Activated naive CD8-positive, alpha-beta T cell treated with anti-CD3 and anti-CD28 coated beads, Interleukin-2, amount 10 ng/mL, durations not matched to agents 7 days and 5 days (primary cell): ENCODE data around the gene DYNLT4. TPM values are rescaled to one million over a fixed set of nuclear protein-coding genes. Genes with fewer than 3 reads are reported as not detected.
A peak's percentile ranks its signal among the peaks of the same experiment; 100 is the strongest.
"Not testable (repeated sequence)": the region's sequence is repeated elsewhere in the genome, so short reads cannot be mapped to it uniquely, and the experiment has no call there.

Experiments used
- ATAC-seq: fragments of 150-1000 bp; cut with Tn5 transposase; one replicate; pipeline ENCODE4 v1.10.0; 2021; ENCODE audit warnings: low read depth, moderate library complexity
- POLR2A ChIA-PET: fragments of 350-600 bp; sonication (Branson Sonifier 250); formaldehyde crosslinking; loops from one replicate; lab custom pipeline; 2021; ENCODE audit warnings: antibody characterized with exemption; lab: Charles Lee
- DNase-seq: peaks from one replicate; pipeline ENCODE4 v3.0.0; 2021
- H3K27ac Mint-ChIP-seq: one replicate; pipeline ENCODE4 v1.8.0; 2022; ENCODE audit warnings: mild to moderate bottlenecking, mixed read lengths
- H3K27me3 Mint-ChIP-seq: one replicate; pipeline ENCODE4 v1.8.0; 2022; ENCODE audit warnings: mild to moderate bottlenecking, moderate library complexity, mixed read lengths
- H3K36me3 Mint-ChIP-seq: one replicate; pipeline ENCODE4 v1.8.0; 2021; ENCODE audit warnings: mild to moderate bottlenecking, mixed read lengths
- H3K4me1 Mint-ChIP-seq: one replicate; pipeline ENCODE4 v1.8.0; 2021; ENCODE audit warnings: mixed read lengths
- H3K4me3 Mint-ChIP-seq: one replicate; pipeline ENCODE4 v1.8.0; 2022; ENCODE audit warnings: mild to moderate bottlenecking, moderate library complexity, mixed read lengths
- H3K9me3 Mint-ChIP-seq: one replicate; pipeline ENCODE4 v1.8.0; 2021; ENCODE audit warnings: mixed read lengths
- total RNA-seq, 2 experiments: library from RNA; stranded (reverse); gene quantifications; one replicate each; pipeline ENCODE4 v1.2.3, GENCODE V29; 2021

Gene DYNLT4
- total RNA-seq, 2 experiments from 2014 or later = 0.43 to 0.97 TPM

GRCh38 chr1:44777969-44778635 is 29.0 kb downstream of the DYNLT4 start:
- Mint-ChIP-seq H3K36me3 (peaks cover 43% of the 10 kb centered on the region), H3K27ac (no peak overlapping the region), H3K4me3 (peak overlapping the region; percentile 91), H3K27me3 (no peaks in the 10 kb centered on the region), H3K9me3 (no peaks in the 10 kb centered on the region), H3K4me1 (peaks cover 24% of the 10 kb centered on the region)
- no peak for DNase-seq
- POLR2A ChIA-PET = interaction anchor here (1.0 to 4.9 kb wide), 7 partner anchors 8 to 56 kb away, joined by 3 to 64 read pairs (median 6); partner anchors contain the start of genes BEST4 and RNU5D-1
- no peak for ATAC-seq

- Mint-ChIP-seq H3K27me3 (no peaks in the 10 kb centered on the region), H3K4me3 (peak overlapping the region; percentile 91), H3K36me3 (peaks cover 41% of the 10 kb centered on the region), H3K27ac (peak overlapping the region; percentile 77), H3K4me1 (peaks cover 24% of the 10 kb centered on the region), H3K9me3 (no peaks in the 10 kb centered on the region)
- POLR2A ChIA-PET = interaction anchor here (1.0 to 4.9 kb wide), 8 partner anchors 8 to 234 kb away, joined by 3 to 64 read pairs (median 14); partner anchors contain the start of genes BEST4, HECTD3, RNU5D-1 and UROD
- DNase-seq (no peak), ATAC-seq (no peak)
Observed at GRCh38 chr1:44777547-44777946, 29.6 kb downstream of the DYNLT4 start.

DNA sequence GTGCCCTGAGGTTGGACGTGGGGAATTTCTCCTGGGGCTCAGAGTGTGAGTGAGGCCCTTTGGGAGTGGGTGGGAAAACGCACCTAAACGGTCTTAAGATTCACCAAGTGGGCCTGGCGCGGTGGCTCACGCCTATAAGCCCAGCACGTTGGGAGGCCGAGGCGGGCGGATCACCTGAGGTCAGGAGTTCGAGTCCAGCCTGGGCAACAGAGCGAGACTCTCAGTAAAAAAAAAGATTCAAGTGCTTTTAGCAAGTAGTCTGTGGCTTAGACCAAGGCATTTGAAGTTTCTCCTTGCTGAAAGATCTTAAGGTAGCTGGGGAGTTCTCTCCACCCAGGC is 30.5 kb downstream of the DYNLT4 start:
- Mint-ChIP-seq H3K4me3 (peak overlapping the region; percentile 91), H3K36me3 (peaks cover 40% of the 10 kb centered on the region), H3K9me3 (no peaks in the 10 kb centered on the region)

DNA sequence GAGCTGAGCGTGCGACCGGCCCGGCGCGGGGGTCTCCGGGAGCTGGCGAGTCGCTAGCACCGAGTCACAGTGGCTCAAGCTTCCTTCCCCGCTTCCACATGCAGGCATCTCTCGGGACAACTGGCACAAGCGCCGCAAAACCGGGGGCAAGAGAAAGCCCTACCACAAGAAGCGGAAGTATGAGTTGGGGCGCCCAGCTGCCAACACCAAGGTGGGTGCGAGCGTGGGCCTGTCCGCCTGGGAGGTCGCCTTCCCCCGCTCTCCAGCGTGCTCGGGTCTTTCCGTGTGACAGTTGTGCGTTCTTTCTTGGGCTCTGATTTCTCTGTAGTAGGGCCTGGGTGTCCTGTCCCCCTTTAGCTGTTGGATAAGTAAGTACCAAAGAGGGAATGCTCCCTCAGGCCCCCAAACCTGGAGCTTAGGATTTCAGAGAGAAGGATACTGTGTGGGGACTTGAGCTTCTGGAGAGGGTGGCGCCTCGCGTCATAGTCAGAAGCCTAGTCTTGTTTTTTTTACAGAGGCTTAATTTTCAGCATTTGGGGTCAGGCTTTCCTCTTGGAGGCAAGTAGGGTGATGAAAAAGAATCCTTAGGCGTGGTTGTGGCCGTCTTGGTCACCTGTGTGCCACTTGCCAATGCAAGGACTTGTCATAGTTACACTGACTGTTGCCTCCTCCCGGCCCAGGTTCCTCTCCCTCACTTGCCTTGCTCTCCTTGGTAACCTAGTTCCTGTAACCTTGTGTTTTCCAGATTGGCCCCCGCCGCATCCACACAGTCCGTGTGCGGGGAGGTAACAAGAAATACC is 31.0 kb downstream of the DYNLT4 start:
- Mint-ChIP-seq H3K4me3 (peak overlapping the region; percentile 91), H3K36me3 (peaks cover 38% of the 10 kb centered on the region), H3K27ac (peak overlapping the region; percentile 90), H3K27me3 (no peaks in the 10 kb centered on the region), H3K4me1 (peaks cover 24% of the 10 kb centered on the region), H3K9me3 (no peaks in the 10 kb centered on the region)
- POLR2A ChIA-PET = interaction anchor here (0.8 to 4.9 kb wide), 26 partner anchors 10 to 910 kb away, joined by 3 to 65 read pairs (median 14); partner anchors contain the start of genes ARMH1, BEST4, BTBD19 and DYNLT4
- peak; percentile 26 for ATAC-seq
- DNase-seq = no peak

More for the DNA sequence above, 30.5 kb downstream of the DYNLT4 start:
- Mint-ChIP-seq H3K4me1 (peaks cover 24% of the 10 kb centered on the region), H3K27ac (peak overlapping the region; percentile 90), H3K27me3 (no peaks in the 10 kb centered on the region)
- ATAC-seq (no peak), DNase-seq (no peak)
- POLR2A ChIA-PET = interaction anchor here (0.8 to 4.9 kb wide), 20 partner anchors 9 to 910 kb away, joined by 3 to 65 read pairs (median 17); partner anchors contain the start of genes BEST4, BTBD19, DYNLT4 and GPBP1L1

DNA sequence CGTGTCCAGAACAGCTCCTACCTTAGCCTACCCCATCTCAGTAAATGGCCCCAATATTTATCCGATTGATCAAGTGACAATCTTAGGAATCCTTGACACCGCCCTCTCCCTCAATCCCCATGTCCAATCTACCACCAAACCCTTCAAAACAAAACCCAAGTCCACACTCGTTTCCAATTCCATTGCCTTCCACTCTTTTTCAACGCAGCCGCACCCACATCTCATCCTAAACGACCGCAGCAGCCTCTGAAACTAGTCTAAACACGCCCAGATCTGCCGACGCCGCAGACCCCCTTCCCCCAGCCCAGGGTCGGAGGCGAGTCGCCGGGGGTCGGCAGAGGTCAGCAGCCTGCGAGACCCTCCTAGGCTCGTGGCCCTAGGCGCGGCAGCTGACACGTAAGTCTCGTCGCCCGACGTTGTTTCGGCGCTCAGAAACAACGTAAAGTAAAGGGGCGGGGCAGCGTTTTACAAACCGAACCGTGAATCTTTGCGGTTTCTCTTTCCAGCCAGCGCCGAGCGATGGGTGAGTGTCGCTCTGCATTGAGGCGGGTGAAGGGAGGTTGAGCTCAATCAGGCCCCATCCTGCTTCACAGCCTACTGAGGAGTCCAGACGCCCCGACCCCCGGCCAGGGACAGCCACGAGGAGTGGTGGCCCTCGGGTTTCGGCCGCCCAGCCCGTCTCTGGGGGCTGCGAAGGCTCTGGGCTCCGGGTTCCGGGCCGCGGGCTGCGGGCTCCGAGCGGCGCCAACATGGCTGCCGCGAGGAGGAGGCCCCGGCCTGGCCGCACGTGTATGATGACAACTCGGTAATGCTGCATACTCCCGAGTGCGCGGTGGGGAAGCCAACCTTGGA is 31.8 kb downstream of the DYNLT4 start, which contains the start of gene RPS8:
RPS8 (plus strand) TSS at position 463 of the 852 bp plus-strand sequence; CDS start at position 520, 57 bp downstream.
- Mint-ChIP-seq H3K36me3 (peaks cover 35% of the 10 kb centered on the region), H3K4me1 (peaks cover 24% of the 10 kb centered on the region), H3K4me3 (peak within 1 kb of the TSS; percentile 91), H3K27me3 (no peaks in the 10 kb centered on the region), H3K27ac (peak within 1 kb of the TSS; percentile 96), H3K9me3 (no peaks in the 10 kb centered on the region)
- DNase-seq = peak; percentile 86
- POLR2A ChIA-PET = interaction anchor here (1.0 to 4.9 kb wide), 27 partner anchors 9 to 911 kb away, joined by 3 to 65 read pairs (median 13); partner anchors contain the start of genes ARMH1, BEST4, BTBD19 and DYNLT4
- peak; percentile 80 for ATAC-seq

GRCh38 chr1:44766421-44766820 is 40.7 kb downstream of the DYNLT4 start:
- not testable (repeated sequence) for ATAC-seq, H3K27ac Mint-ChIP-seq, H3K4me3 Mint-ChIP-seq, H3K4me1 Mint-ChIP-seq, H3K9me3 Mint-ChIP-seq, H3K27me3 Mint-ChIP-seq, DNase-seq
- peaks cover 38% of the 10 kb centered on the region for H3K36me3 Mint-ChIP-seq
- POLR2A ChIA-PET = interaction anchor here (0.5 to 2.5 kb wide), 9 partner anchors 8 to 574 kb away, joined by 3 to 21 read pairs (median 3); partner anchors contain the start of genes MUTYH, RPS8 and TOE1

GRCh38 chr1:44760876-44761275 is 46.3 kb downstream of the DYNLT4 start:
- H3K27me3 Mint-ChIP-seq = no peaks in the 10 kb centered on the region
- H3K4me1 Mint-ChIP-seq = peaks cover 8% of the 10 kb centered on the region
- POLR2A ChIA-PET = interaction anchor here (1.6 to 4.2 kb wide), 4 partner anchors 12 to 39 kb away, joined by 6 to 22 read pairs (median 8); partner anchors contain the start of genes RNU5D-1 and RPS8
- no peak for ATAC-seq
- no peak overlapping the region for H3K4me3 Mint-ChIP-seq
- DNase-seq = no peak
- H3K36me3 Mint-ChIP-seq = peaks cover 53% of the 10 kb centered on the region
- no peak overlapping the region for H3K27ac Mint-ChIP-seq
- H3K9me3 Mint-ChIP-seq = no peaks in the 10 kb centered on the region

- Mint-ChIP-seq H3K9me3 (no peaks in the 10 kb centered on the region), H3K4me1 (peaks cover 10% of the 10 kb centered on the region), H3K4me3 (no peak overlapping the region), H3K27me3 (no peaks in the 10 kb centered on the region), H3K27ac (no peak overlapping the region), H3K36me3 (peaks cover 59% of the 10 kb centered on the region)
- ATAC-seq (no peak), DNase-seq (no peak)
- POLR2A ChIA-PET = interaction anchor here (1.0 to 4.2 kb wide), 5 partner anchors 8 to 37 kb away, joined by 3 to 22 read pairs (median 6); partner anchors contain the start of genes RNU5D-1 and RPS8
Observed at GRCh38 chr1:44759077-44759476, 48.1 kb downstream of the DYNLT4 start.

GRCh38 chr1:44757420-44757819 is 49.7 kb downstream of the DYNLT4 start:
- Mint-ChIP-seq H3K27ac (peak overlapping the region; percentile 10), H3K36me3 (peaks cover 56% of the 10 kb centered on the region), H3K4me3 (no peak overlapping the region), H3K9me3 (no peaks in the 10 kb centered on the region), H3K27me3 (no peaks in the 10 kb centered on the region), H3K4me1 (peaks cover 16% of the 10 kb centered on the region)
- POLR2A ChIA-PET = interaction anchor here (0.9 to 2.3 kb wide), 3 partner anchors 17 to 26 kb away, joined by 3 to 9 read pairs (median 8); partner anchors contain the start of genes KIF2C, RNU5D-1 and RPS8
- ATAC-seq (peak; percentile 29), DNase-seq (no peak)

Other genes with a start within 250 kb of the DYNLT4 start
- 1 to 10 TPM; 4.2 to 4.7 TPM for gene TMEM53, start 132.9 kb downstream of the DYNLT4 start, total RNA-seq
- gene ARMH1, start 132.6 kb downstream of the DYNLT4 start, total RNA-seq = 100 to 1,000 TPM in 1 of 2 experiments, 10 to 100 TPM in 1; 95.7 to 105 TPM
- gene RNU5D-1, start 76.2 kb downstream of the DYNLT4 start, total RNA-seq = not detected
- 10 to 100 TPM; 76.5 to 87.7 TPM for gene KIF2C, start 67.5 kb downstream of the DYNLT4 start, total RNA-seq
- gene RPS8, start 31.8 kb downstream of the DYNLT4 start, total RNA-seq = 1,000 to 10,000 TPM; 1,522 to 1,548 TPM
- gene BEST4, start 19.2 kb downstream of the DYNLT4 start, total RNA-seq = 1 to 10 TPM; 1.3 to 1.6 TPM
- 10 to 100 TPM; 68.8 to 70.7 TPM for gene PLK3, start 7.0 kb downstream of the DYNLT4 start, total RNA-seq
- 1 to 10 TPM; 5.2 to 5.6 TPM for gene BTBD19, start 1.2 kb upstream of the DYNLT4 start, total RNA-seq
- gene PTCH2, start 35.9 kb upstream of the DYNLT4 start, total RNA-seq = 1 to 10 TPM; 1.0 to 1.6 TPM
- 10 to 100 TPM; 22.8 to 23.0 TPM for gene EIF2B3, start 179.2 kb upstream of the DYNLT4 start, total RNA-seq
- 10 to 100 TPM; 44.2 to 44.9 TPM for gene HECTD3, start 204.0 kb upstream of the DYNLT4 start, total RNA-seq
- gene UROD, start 204.9 kb upstream of the DYNLT4 start, total RNA-seq = 10 to 100 TPM; 71.7 to 79.2 TPM